Left hindlimb (tissue), 1 donor: ENCODE results near the gene HLA-DQA1.
"Not testable (repeated sequence)": the region's sequence is repeated elsewhere in the genome, so short reads cannot be mapped to it uniquely, and the experiment has no call there.

Experiments
- DNase-seq: peaks from one replicate; pipeline ENCODE4 v3.0.0-alpha.2; 2018

The HLA-DQA1 gene

GRCh38 chr6:32622545-32623401 lies 14.4 kb upstream of the HLA-DQA1 start:
- DNase-seq, result no peak

- DNase-seq, result no peak
Measured at GRCh38 chr6:32623693-32624092, 13.5 kb upstream of the HLA-DQA1 start.

- DNase-seq, result no peak
Measured at GRCh38 chr6:32624565-32624964, 12.6 kb upstream of the HLA-DQA1 start.

GRCh38 chr6:32625137-32625536 lies 12.1 kb upstream of the HLA-DQA1 start:
- DNase-seq, result no peak

GRCh38 chr6:32627249-32627648 lies 10.0 kb upstream of the HLA-DQA1 start:
- DNase-seq, result no peak

- DNase-seq, result peak; percentile 28
Measured at GRCh38 chr6:32627831-32628230, 9.4 kb upstream of the HLA-DQA1 start.

GRCh38 chr6:32629793-32630192 lies 7.4 kb upstream of the HLA-DQA1 start:
- not testable (repeated sequence) for DNase-seq

GRCh38 chr6:32635526-32636123 lies 1.6 kb upstream of the HLA-DQA1 start:
- DNase-seq, result no peak

- no peak for DNase-seq
Measured at GRCh38 chr6:32637883-32638282, 677 bp downstream of the HLA-DQA1 start.

GRCh38 chr6:32638532-32639219 lies 1.5 kb downstream of the HLA-DQA1 start:
- DNase-seq, result no peak

GRCh38 chr6:32639440-32640394 lies 2.5 kb downstream of the HLA-DQA1 start:
- no peak for DNase-seq

GRCh38 chr6:32641122-32641521 lies 3.9 kb downstream of the HLA-DQA1 start:
- DNase-seq, result no peak

- DNase-seq, result not testable (repeated sequence)
Measured at GRCh38 chr6:32641785-32642719, 4.8 kb downstream of the HLA-DQA1 start.

- DNase-seq, result no peak
Measured at GRCh38 chr6:32642720-32643106, 5.5 kb downstream of the HLA-DQA1 start.

GRCh38 chr6:32643904-32644303 lies 6.7 kb downstream of the HLA-DQA1 start:
- DNase-seq, result no peak

GRCh38 chr6:32645047-32645703 lies 8.0 kb downstream of the HLA-DQA1 start:
- no peak for DNase-seq

- no peak for DNase-seq
Measured at GRCh38 chr6:32655203-32655710, 18.1 kb downstream of the HLA-DQA1 start.

- not testable (repeated sequence) for DNase-seq
Measured at GRCh38 chr6:32657329-32657728, 20.1 kb downstream of the HLA-DQA1 start.

GRCh38 chr6:32657819-32658218 lies 20.6 kb downstream of the HLA-DQA1 start:
- DNase-seq, result not testable (repeated sequence)

- DNase-seq, result no peak
Measured at GRCh38 chr6:32658268-32658897, 21.2 kb downstream of the HLA-DQA1 start.
